GM12872 (cell line): ENCODE measurements around the gene MAST4.

Source experiments
- TF ChIP-seq, protein P1 (sequence below): IDR thresholded peaks from 3 replicates; pipeline ENCODE4 v1.5.1; 2011; ENCODE audit warnings: low read depth, mild to moderate bottlenecking, low read length, moderate library complexity; ENCODE audit not compliant: insufficient read depth

Gene MAST4

DNA sequence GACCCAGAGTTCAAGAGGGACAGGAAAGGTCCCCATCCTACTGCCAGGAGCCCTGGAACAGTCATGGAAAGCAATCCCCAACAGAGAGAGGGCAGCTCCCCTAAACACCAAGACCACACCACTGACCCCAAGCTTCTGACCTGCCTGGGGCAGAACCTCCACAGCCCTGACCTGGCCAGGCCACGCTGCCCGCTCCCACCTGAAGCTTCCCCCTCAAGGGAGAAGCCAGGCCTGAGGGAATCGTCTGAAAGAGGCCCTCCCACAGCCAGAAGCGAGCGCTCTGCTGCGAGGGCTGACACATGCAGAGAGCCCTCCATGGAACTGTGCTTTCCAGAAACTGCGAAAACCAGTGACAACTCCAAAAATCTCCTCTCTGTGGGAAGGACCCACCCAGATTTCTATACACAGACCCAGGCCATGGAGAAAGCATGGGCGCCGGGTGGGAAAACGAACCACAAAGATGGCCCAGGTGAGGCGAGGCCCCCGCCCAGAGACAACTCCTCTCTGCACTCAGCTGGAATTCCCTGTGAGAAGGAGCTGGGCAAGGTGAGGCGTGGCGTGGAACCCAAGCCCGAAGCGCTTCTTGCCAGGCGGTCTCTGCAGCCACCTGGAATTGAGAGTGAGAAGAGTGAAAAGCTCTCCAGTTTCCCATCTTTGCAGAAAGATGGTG is 568.8 kb downstream of the MAST4 start:
- TF ChIP-seq, protein P1, sequence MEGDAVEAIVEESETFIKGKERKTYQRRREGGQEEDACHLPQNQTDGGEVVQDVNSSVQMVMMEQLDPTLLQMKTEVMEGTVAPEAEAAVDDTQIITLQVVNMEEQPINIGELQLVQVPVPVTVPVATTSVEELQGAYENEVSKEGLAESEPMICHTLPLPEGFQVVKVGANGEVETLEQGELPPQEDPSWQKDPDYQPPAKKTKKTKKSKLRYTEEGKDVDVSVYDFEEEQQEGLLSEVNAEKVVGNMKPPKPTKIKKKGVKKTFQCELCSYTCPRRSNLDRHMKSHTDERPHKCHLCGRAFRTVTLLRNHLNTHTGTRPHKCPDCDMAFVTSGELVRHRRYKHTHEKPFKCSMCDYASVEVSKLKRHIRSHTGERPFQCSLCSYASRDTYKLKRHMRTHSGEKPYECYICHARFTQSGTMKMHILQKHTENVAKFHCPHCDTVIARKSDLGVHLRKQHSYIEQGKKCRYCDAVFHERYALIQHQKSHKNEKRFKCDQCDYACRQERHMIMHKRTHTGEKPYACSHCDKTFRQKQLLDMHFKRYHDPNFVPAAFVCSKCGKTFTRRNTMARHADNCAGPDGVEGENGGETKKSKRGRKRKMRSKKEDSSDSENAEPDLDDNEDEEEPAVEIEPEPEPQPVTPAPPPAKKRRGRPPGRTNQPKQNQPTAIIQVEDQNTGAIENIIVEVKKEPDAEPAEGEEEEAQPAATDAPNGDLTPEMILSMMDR: no peak

DNA sequence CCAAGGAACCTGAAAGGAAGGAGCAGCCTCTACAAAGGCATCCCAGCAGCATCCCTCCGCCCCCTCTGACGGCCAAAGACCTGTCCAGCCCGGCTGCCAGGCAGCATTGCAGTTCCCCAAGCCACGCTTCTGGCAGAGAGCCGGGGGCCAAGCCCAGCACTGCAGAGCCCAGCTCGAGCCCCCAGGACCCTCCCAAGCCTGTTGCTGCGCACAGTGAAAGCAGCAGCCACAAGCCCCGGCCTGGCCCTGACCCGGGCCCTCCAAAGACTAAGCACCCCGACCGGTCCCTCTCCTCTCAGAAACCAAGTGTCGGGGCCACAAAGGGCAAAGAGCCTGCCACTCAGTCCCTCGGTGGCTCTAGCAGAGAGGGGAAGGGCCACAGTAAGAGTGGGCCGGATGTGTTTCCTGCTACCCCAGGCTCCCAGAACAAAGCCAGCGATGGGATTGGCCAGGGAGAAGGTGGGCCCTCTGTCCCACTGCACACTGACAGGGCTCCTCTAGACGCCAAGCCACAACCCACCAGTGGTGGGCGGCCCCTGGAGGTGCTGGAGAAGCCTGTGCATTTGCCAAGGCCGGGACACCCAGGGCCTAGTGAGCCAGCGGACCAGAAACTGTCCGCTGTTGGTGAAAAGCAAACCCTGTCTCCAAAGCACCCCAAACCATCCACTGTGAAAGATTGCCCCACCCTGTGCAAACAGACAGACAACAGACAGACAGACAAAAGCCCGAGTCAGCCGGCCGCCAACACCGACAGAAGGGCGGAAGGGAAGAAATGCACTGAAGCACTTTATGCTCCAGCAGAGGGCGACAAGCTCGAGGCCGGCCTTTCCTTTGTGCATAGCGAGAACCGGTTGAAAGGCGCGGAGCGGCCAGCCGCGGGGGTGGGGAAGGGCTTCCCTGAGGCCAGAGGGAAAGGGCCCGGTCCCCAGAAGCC is 569.6 kb downstream of the MAST4 start:
- TF ChIP-seq, protein P1: peak; percentile 85

DNA sequence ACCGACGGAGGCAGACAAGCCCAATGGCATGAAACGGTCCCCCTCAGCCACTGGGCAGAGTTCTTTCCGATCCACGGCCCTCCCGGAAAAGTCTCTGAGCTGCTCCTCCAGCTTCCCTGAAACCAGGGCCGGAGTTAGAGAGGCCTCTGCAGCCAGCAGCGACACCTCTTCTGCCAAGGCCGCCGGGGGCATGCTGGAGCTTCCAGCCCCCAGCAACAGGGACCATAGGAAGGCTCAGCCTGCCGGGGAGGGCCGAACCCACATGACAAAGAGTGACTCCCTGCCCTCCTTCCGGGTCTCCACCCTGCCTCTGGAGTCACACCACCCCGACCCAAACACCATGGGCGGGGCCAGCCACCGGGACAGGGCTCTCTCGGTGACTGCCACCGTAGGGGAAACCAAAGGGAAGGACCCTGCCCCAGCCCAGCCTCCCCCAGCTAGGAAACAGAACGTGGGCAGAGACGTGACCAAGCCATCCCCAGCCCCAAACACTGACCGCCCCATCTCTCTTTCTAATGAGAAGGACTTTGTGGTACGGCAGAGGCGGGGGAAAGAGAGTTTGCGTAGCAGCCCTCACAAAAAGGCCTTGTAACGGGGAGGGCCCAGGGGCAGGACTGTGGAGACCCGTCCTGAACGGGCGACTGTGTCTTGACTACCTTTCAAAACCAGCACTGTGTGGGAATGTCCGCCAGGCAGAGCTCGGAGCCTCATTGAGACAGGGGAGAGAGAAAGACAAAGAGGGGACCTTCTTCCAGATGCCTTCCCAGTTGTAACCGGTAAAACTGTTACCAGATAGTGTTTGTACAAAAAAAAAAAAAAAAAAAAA is 570.5 kb downstream of the MAST4 start:
- TF ChIP-seq, protein P1: no peak

DNA sequence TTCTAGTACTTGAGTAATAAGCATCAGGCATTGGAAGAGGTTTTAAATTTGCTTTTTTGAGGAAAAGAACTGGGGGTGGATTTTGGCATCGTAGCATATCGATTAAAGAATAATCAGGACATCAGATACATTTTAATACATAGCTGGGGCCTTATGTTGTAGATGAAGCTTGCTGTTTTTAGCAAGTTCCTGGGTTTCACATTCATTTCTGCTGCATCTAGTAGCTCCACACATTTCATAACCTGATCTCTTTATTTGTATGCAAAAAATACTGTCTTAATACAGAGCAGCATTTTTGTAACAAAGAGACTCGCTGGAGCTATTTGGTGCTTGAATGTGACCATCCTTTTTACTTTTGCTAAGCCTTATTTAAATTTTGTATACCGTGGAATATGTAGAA is 571.9 kb downstream of the MAST4 start:
- TF ChIP-seq, protein P1: no peak

DNA sequence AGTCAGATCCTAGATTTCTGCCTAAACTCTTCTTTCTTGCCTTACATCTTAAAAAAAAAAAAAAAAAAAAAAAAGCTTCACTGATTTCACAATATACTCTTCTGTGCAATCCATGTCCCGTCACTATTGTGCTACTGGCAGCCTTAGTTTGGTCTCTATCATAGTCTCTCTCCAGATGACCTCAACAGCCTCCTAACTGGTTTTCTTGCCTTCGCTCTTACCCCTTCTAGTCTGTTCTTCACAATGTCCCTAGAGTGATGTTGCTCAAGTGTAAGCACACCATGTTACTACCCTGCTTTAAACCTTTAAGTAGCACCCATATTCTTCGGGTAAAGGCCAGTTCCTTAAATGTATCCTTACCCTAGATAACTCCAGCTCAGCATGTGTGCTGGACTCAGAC is 574.6 kb downstream of the MAST4 start:
- TF ChIP-seq, protein P1: no peak

DNA sequence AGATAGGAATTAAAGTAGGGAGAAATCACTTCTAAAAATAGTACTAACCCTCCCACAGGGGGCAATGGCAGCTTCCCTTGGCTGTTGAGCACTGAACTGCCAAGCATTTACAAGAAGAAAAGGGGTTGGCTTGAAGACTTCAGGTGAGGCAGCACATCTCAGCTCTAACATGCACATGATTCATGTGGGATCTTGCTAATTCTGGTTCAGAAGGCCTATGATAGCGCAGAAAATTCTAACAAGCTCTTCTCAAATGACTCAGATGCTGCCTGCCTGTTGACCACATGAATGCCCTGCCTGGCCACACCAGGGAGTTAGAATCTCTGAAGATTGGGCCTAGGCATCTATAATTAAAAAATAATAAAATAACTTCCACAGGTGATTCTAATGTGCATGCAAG is 577.8 kb downstream of the MAST4 start:
- TF ChIP-seq, protein P1: no peak

DNA sequence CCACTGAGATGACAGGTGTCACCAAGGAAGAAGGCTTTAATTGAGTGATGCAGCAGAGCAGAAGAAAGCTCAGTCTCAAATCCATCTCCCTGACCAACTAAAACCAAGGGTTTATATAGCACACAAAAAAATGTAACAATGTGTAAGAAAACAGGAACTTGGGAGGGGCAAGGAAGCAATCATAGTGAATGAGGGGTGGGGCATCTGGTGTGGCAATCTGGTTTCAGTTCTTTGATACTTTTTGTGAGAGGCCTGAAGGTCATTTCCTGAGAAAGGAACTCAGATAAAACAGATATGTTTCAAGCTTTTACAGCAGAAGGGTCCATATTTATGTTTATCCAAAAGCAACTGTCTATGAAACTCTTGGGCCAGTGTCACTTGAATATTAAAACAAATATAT is 580.7 kb downstream of the MAST4 start:
- TF ChIP-seq, protein P1: no peak
